ENCODE results near the gene NAA50.
A peak's percentile ranks its signal among the peaks of the same experiment; 100 is the strongest.

Gene NAA50

DNA sequence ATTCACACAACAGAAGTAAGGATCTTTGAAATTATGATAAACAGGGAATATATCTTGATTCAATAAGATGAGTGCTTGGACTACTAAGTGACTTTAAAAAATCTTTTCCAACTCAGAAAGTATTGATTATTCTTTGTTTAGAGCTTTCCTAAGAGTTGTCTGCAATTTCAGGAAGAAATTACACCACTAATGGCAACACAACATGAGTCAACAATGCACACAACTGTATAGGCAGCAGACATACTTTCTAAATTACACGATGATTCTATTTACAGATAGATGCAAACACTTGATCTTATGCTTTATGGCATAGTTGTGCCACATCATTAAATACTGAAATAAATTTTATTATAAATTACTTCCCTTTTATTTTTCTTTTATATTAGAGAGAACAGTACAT lies 4.4 kb downstream of the NAA50 start:
- DNase-seq, result no peak

DNA sequence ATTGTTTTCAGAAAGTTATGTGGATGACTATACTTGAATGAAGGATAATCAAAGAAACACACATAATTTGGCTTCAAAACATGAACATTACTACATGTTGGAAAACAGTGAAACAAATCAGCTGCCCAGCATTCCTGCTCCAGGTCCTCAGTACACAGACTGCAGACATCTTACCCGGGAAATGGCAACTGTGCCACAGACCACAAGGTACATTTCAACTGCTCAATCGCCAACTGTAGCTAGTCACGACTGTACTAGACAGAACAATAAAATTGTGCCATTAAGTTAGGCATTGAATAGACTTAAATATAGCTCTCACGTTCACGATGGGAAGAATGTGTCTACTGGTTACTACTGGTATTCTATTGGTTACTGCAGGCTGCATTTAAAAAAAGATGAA lies 5.0 kb downstream of the NAA50 start:
- no peak for DNase-seq

DNA sequence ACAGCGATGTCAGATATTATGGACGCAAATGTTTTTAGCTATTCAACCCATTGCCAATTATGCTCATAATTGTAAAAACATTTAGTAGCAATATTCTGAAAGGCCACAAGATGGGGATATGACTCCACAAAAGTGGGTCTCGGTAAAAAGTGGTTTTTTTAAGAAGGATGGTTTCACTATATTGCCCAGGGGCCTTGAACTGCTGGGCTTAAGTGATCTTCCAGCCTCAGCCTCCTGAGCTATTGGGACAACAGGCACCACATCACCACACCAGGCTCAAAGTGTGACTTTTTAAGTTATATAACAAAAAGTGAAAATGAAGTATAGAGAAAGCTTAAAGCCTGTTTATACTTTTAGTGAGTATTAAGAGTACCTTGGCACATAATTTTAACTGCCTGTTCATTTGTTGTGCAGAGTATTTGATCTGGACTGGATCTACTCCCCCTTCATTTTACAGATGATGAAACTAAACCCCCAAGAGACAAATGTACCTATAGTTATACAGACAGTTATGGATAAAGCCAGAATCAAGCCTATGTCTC lies 9.4 kb downstream of the NAA50 start:
- peak; percentile 22 for DNase-seq

DNA sequence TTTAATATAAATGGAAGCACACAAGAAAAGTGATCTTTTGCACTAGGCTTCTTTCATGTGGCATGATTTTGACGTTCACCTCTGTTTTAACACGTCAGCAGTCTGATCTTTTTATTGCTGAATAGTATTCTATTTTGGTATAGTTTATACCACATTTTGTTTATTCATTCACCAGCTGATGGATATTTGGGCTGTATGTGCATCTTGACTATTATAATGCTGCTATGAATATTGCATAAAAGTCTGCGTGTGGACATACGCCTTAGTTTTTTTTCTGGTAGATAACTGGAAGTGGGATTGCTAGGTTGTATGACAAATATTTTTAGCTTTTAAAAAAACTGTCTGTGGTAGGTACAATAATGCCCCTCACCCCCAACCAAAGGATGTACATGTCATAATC lies 14.4 kb downstream of the NAA50 start:
- DNase-seq, result no peak

DNA sequence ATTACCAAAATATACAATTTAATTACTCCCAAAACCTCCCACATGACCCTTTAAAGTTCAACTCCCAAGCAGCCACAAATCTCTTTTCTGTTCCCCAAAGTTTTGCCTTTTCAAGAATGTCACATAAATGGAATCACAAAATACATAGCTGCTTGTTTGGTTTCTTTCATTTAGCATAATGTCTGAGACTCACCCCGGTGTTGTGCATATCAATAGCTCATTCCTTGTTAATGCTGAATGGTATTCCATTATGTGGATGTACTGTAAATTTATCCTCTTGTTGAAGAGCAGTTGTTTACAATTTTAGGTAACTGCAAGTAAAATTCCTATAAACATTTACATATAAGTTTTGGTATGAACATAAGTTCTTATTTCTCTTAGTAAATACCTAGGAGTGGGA lies 15.5 kb downstream of the NAA50 start:
- DNase-seq, result no peak

DNA sequence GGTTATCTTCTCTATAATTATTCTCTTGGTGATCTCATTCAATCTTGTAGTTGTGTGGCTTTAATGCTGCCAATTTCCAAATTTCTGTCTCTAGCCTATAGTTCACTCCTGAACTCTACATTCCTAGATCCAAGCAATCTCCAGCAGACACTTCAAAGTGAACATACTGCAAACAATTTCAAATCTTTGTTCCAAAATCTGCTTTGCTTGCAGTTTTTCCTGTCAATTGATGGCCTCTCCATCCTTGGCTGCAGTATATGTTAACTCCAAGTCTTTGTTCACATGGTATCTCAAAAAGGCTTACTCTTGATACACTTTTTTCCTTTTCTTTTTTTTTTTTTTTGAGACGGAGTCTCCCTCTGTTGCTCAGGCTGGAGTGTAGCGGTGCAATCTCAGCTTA lies 17.4 kb downstream of the NAA50 start:
- DNase-seq, result no peak

DNA sequence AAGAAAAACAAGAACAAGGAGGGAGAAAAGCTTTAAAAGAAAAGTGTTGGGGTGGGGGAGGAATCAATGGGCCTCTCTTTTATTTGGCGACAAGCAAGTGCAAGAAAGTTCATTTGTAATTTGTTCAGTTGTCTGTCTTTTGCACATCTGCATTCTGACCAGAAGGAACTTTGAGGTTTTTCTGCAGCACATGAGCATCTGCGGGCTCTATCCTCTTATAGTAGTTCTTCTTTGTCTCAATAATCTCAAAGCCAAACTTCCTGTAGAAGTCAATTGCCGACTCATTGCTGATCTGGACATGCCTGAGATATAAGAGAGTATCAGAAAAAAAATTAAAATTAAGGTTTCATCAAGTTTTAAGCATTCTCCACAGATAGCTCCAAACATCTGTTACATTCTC lies 24.4 kb downstream of the NAA50 start:
- DNase-seq, result no peak

DNA sequence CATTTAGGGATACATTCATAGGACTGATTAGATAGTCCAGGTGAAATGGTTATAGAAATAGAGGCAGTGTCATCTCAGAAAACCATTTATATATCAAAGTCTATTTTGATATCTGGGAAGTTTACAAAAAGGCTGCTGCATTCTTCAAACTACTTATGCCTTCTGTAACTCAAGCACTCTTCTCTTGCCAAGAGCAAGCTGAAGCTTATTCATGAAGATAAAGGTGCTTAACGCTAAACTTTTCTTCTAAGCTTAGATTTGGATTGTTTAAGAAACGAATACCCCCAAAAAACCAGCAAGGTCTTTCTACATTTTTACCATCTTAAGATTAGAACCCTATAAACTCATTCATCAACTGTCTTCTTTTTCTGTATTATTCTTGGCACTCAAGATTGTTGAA lies 26.3 kb downstream of the NAA50 start:
- DNase-seq, result no peak

DNA sequence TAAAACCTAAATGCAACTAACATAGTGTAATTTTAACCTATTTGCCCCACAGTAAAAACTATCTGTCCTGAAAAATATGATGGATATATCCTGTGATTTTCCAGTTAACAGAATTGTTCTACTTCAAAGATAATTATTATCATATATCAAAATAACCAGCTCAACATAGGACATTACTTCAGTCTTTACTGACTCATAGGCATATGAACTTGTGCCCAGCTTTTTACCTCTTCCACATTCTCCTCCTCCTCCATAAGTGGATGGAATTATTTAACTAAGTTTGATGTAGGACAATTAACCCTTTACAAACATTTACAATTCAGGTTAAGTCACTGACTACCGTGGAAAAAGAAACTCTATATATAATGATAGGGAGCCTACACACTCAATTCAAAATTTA lies 26.8 kb downstream of the NAA50 start:
- no peak for DNase-seq

DNA sequence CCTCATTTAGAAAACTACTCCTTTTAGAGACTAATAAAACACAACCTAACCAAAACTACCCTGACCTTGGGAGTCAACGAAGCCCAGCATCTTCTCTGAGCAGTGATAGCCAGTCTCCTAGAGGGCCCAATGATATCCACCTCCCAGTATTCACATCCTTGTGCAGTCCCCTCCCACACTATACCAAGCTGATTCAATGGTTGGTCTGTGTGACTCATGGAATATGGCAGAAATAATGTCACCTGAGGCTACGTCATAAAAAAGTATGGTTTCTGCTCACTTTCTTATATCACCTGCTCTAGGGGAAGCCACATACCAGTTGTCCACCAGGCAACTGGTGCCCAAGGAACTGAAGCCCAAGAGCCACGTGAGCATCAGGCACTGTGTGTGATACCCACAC lies 28.2 kb downstream of the NAA50 start:
- no peak for DNase-seq

DNA sequence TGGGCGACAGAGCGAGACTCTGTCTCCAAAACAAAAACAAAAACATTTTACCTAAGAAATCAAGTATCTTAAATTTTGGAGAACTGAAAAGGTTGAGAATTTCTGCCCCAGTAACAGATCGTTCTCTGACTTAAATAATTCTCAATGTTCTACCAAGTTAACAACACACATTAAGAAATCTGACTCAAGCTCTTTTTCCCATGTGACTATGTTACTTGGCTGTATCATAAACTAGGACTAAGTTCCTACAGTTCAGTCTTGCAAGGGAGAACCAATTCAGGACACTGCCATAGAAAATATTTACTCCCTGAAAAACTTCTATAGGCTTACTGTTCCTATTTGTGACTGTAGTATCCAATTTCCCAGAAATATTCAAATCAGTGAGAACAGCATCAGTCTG lies 28.7 kb downstream of the NAA50 start:
- DNase-seq, result no peak

DNA sequence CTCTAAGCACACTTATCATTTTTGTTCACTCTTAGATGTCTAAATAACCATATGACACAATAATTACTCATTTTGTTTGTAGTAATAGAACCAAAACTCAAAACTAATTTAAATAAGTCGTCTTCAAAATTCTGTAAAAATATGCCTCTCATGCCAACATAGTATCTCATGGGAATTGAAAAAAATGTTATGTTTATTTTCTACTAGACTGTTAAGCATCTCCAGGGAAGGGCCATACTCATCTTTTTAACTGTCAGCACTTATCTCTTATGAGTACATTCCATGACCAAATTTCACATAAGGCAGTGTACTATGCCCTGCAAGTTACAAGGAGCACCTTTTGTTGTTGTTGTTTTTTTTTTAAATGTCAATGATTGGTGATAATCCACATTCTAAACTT lies 31.3 kb downstream of the NAA50 start:
- no peak for DNase-seq

DNA sequence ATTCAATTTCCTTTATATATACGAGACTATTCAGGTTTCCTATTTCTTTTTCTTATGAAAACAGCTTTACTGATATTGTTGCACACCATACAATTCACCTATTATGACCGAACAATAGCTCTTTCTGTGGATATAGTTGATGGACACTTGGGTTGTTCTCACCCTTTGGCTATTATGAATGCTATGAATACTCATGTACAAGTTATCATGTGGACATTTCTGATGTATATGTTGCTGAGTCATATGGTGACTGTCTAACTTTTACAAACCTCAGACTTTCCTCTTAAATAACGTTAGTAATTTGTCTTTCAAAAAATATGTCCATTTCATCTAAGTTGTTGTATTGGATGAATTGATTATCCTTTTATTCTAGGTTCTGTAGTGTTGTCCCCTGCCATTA lies 33.9 kb downstream of the NAA50 start:
- no peak for DNase-seq

DNA sequence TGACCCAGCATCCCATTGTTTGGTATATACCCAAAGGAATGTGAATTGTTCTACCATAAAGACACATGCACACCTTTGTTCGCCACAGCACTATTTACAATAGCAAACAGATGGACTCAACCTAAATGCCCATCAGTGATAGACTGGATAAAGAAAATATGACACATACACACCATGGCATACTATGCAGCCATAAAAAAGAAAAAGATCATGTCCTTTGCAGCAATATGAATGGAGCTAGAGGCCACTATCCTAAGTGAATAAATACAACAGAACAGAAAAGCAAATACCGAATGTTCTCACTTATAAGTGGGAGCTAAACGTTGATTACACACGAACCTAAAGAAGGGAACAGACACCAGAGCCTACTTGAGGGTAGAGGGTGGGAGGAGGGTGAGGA lies 38.2 kb downstream of the NAA50 start:
- no peak for DNase-seq

DNA sequence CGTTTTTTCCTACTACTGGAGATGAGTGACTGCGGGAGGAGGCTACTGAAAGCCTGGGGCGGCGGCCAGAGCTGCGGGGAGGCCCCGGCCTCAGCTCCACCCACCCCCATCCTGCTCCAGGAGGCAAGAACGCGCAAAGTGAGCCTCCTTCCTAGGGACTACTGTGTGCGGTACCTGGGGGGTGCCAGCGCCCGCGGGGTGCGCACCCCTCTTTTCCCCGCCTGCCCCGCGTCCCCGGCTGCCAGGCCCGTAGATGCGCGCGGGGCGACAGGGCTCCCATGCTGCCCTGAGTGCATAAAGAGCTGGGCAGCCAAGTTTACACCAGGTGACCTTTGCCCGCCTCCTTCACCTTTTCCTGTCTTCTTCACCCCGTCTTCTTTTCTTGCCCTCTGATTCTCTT lies 47.1 kb downstream of the NAA50 start:
- DNase-seq, result no peak

DNA sequence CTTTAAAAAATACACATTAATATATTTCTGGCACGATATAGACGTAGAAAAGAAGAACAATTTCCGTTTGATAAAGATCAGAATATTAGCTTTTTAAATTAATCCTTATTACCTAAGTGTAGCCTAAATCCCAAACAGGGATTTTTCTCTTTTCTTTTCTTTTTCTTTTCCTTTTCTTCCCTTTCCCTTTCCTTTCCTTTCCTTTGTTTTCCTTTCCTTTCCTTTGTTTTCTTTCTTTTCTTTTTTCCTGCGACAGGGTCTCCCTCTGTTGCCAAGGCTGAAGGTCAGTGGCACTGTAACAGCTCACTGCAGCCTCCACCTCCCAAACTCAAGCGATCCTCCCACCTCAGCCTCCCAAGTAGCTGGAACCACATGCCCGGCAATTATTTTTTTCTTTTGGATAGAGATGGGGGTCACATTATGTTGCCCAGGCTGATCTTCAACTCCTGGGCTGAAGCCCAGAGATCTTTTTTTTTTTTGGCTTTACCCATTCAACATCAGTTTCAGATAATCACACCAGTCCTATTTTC lies 47.8 kb downstream of the NAA50 start:
- DNase-seq, result no peak

DNA sequence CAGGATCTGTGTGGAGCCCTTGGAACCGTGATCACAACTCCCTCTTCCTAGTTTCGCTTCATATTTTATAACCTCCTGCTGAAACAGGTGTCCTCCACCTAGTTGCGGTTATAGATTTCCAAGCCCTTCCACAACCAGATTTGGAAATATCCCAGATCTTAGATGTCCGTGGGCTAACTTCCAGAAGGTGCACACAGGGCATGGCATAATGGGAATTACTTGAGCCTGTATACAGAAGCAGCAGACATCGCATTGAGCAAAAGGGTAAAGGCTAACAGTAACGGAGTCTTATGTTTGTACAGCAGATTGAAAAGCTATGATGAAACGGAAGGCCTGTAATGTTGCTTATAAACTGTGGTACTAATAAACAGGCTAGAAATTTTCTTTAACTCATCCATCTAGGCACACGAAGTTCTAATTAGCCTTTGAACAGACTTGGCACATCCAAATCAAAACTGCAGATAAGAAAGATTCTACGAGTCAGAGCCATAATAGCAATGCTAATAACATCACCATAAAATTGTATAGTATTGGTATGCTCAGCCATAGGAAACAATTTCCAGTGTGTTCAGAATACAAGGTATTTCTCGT lies 48.5 kb downstream of the NAA50 start:
- DNase-seq, result no peak

DNA sequence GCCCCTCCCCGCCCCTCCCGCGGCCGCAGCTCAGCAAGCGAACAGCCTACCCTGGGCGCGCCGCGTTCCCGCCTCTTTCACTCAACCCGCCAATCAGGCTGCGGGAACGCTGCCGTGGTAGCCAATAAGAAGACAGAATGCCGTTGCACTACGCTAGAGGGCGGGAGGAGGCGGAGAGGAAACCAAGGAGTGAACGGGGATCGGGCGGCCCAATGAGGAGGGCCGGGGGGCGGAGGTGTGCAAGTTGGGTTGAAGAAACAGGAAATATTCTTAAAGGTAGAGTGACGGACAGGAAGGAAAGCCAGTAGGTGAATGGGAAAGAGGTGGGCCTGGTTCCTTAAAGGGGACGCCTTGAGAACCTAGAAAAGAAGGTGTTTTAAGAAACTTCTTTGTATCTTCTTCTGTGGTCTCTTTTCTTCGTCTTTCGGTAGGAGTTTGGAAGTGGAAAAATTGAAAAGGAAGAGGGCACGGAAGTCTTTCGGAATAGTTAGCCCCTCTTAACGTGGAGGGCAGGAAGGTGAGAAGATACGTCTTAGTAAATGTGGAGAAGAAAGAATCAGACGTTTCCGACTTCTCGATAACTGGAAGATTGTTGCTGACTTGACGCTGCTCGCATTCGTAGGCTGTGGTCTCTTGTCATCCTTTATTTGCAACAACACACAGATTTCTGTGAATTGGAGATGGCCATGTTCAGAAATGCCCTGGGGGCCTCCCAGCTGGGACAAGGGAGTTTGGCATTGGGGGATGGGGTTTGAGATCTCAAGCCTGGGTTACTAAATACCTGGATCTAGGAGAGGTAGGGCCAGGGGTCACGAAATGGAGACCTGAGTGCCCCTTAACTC lies 49.2 kb downstream of the NAA50 start:
- DNase-seq, result peak; percentile 100

DNA sequence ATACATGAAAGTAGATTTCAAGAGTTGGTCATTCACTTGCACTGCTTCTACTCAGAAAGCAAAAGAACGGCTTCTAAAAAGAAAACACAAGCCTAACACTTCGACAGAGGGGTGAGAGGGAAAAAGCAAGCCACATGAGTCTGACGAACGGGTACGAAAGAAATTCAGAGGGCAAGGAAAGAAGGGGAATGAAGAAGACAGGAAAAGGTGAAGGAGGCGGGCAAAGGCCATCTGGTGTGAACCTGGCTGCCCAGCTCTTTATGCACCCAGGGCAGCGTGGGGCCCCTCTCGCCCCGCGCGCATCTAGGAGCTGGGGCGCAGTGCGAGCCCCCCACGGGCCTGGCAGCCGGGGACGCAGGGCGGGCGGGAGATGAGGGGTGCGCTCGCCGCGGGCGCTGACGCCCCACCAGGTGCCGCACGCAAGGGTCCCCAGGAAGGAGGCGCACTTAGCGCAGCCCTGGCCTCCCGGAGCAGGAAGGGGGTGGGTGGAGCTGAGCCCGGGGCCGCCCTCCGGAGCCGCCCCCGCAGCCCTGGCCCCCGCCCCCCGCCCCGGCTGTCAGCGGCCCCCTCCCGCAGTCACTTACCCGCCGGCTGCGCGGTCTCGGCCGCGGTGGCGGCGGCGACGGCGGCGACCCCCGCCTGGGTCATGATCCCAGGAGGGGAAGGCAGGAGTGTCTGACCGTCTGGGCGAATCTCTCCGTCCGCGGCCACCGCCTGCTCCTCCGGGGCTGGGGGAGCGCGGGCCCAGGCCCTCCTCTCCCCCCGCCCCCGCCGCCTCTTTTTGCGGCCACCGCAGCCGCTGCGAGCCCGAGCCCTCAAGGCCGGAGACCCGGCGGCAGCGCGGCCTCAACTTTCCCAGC lies 50.0 kb downstream of the NAA50 start, which contains the start of gene USF3:
Gene USF3, minus strand, starts transcription at position 857 of the 860 bp plus-strand sequence. CDS start 21,764 bp downstream, outside the sequence.
- peak; percentile 83 for DNase-seq

DNA sequence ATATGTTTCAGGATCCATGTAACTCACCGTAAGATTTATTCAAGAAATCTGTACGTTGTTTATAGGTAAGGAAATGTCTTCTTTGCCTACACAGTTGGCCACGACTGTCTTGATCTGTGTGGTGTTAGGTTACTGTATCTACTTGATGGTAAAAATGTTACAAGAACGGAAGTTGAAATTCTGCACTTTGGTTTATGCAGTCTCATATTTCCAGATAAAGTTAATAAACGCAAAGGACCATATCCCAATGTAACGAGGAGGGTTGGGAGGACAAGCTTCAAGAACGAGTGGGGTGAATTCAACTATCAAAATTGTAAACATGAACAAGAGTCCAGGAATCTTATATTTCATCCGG lies 50.6 kb downstream of the NAA50 start:
- DNase-seq, result no peak

DNA sequence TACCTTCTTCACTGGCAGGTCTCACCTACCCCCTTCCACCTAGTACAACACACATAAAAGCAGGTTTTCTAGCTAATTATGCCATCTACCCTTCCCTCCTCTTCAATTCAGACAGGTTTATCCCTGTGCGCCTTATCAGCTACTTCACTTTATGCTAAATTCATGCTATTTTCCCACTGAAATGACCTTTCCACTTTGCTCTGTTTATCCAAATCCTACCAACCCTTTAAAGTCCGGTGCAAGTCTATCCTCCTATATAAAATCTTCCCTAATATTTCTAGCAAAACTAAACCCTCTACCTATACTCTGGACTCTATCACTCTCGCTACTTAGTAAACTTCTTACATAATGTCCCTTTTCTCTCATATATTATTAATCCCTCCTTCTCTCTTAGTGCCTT lies 55.6 kb downstream of the NAA50 start:
- no peak for DNase-seq

DNA sequence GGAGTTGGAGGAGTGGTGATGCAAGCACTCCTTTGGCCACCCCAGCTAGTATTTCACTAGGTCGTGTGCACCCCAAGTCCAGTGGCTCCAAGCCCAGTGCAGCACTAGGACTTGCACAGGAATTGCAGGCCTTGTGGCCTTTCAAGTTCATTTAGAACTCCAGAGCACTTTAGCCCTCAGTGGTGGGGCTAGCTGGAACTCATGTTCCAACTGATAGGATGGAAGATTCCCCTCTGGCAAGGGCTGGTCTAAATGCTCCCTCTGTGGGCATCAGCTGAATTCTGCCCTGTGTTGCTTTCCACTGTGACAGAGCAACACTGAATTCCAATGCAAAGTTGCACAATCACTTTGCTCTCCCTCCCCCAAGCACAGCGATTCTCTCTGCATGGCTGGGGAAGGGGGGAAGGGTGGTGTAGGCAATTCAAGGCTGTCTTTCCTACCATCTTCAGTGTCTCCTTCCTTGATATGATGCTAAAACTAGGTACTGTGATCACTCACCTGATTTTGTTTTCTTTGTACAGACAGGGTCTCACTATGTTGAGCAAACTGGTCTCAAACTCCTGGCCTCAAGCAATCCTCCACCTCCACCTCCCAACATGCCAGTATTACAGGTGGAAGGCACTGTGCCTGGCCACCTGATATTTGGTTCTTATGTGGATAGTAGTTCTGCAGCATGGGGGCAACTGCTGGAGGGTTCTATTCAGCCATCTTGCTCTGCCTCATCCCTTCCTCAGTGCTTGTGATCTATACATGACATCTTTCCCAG lies 59.9 kb downstream of the NAA50 start:
- DNase-seq, result no peak

DNA sequence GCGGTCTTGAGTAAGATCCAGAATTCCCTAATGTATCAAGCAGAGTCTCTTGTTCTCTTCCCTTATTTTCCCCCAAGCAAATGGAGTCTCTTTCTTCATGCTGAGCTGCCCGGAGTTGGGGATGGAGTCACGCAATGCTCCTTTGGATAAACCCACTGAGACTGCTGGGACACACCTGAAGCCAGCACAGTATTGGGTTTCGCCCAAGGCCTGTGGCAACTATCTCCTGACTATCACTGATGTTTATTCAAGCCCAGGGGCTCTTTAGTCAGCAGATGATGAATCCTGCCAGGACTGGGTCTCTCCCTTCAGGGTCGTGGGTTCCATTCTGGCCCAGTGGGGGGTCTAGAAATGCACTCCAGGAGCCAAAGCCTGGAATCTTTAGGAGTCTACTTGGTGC lies 60.9 kb downstream of the NAA50 start:
- no peak for DNase-seq
